Cardiac fibroblast (primary cell): ENCODE measurements around the gene SLC6A20.

Experiments used
- DNase-seq, 2 donors: peaks; one replicate each; pipeline versions ENCODE4 v3.0.0 to v3.0.0-alpha.2; 2010; ENCODE audit warnings: low read depth in 2 of 2
- H3K4me3 ChIP-seq, 2 donors: replicated peaks in 1 of 2; 1 replicate in 1 of 2; 2 replicates in 1 of 2; pipeline ENCODE4 v1.5.1; 2011; ENCODE audit warnings: low read depth in 2 of 2, low read length in 2 of 2, mild to moderate bottlenecking in 2 of 2, moderate library complexity in 1 of 2
- CTCF ChIP-seq: IDR thresholded peaks from one replicate; pipeline ENCODE4 v1.5.1; 2011; ENCODE audit warnings: low read depth, mild to moderate bottlenecking, low read length, inconsistent platforms

SLC6A20 gene

DNA sequence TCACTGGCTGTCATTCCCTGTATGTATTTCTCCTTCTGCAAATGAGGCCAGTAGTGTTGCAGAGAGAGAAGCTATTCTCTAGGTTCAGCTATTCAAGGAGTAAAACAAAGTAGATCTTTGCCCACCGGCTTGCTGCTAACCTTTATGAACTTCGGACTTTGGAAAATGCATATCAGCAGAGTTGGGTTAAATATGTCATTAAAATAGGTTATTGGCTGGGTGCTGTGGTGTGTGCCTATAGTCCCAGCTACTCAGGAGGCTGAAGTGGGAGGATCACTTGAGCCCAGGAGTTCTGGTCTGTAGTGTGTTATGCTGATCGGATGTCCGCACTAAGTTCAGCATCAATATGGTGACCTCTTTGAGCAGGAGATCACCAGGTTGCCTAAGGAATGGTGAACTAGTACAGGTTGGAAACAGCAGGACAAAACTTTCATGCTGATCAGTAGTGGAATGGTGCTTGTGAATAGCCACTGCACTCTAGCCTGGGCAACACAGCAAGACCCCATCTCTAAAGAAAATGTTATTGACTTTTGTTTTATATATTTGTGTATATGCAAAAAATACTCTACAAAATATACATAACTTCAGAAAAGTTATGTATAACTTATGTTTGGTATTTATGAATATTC, 53.8 kb downstream of the SLC6A20 start:
- DNase-seq, result no peak
- no peak overlapping the region for H3K4me3 ChIP-seq
- TF ChIP-seq CTCF, result no peak

GRCh38 chr3:45741742-45742460, 54.4 kb downstream of the SLC6A20 start:
- no peak for DNase-seq
- no peak for TF ChIP-seq CTCF
- H3K4me3 ChIP-seq, result no peak overlapping the region

- no peak for TF ChIP-seq CTCF
- no peak overlapping the region for H3K4me3 ChIP-seq
- no peak for DNase-seq
These were observed 55.1 kb downstream of the SLC6A20 start for GRCh38 chr3:45741247-45741646.

- TF ChIP-seq CTCF, result no peak
- H3K4me3 ChIP-seq, result no peak overlapping the region
- no peak for DNase-seq
These were observed 56.3 kb downstream of the SLC6A20 start for GRCh38 chr3:45739991-45740390.

GRCh38 chr3:45737234-45737633, 59.1 kb downstream of the SLC6A20 start:
- H3K4me3 ChIP-seq, result no peak overlapping the region
- no peak for DNase-seq
- no peak for TF ChIP-seq CTCF

DNA sequence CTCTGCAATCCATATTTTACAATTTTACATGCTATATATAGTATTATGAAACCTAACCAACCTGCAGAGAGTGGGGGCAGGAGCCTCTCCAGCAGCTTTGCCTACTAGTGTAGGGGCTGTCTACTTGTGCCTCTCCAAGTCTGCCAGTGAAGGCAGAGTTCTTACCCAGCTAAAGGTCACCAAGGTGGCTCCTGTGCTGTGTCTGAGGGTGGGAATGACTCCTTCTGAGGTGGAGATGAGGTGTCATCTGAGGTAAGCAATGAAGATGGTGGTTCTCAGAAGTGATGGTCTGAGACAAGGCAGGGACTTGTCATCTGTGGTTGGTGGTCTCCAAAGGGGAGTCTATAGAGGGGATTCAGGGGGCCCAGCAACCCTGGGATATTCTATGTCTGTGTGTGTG, 59.6 kb downstream of the SLC6A20 start:
- TF ChIP-seq CTCF, result no peak
- no peak for DNase-seq
- no peak overlapping the region for H3K4me3 ChIP-seq
